ENCODE measurements around the gene CNTNAP2.
"Not testable (repeated sequence)": the region's sequence is repeated elsewhere in the genome, so short reads cannot be mapped to it uniquely, and the experiment has no call there.

Gene CNTNAP2

DNA sequence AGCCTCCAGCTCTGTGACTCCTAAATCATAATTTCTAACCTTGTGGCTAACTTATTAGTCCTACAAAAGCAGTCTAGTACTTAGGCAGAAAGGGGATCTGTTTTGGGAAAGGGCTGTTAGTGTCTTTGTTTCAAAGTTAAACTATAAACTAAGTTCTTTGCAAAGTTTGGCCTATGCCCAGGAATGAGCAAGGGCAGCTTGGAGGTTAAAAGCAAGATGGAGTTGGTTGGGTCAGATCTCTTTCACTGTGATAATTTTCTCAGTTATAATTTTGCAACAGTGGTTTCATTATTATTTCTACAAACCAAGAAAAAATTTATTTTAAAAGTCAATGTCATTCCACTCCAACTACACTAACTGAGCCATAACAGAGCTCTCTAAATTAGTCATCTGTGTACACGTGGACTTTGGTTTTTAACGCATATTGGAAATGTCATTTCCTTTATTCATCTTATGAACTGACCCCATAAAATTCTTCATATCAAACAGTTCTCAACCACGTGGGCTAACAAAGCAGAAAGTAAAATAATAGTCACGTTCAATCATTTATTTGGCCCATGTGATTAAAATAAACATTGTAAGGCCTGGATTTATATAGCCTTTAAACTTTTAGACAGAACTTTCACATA, 2330.7 kb downstream of the CNTNAP2 start:
- no peak overlapping the region for H3K27ac ChIP-seq (ENCODE audit: low read length)
- H3K36me3 ChIP-seq (ENCODE audit: insufficient read depth, low read length) = no peaks in the 10 kb centered on the region
- H3K4me3 ChIP-seq (ENCODE audit: low read depth in 1 of 2, low read length in 2 of 2) = no peak overlapping the region
- TF ChIP-seq, protein P1, sequence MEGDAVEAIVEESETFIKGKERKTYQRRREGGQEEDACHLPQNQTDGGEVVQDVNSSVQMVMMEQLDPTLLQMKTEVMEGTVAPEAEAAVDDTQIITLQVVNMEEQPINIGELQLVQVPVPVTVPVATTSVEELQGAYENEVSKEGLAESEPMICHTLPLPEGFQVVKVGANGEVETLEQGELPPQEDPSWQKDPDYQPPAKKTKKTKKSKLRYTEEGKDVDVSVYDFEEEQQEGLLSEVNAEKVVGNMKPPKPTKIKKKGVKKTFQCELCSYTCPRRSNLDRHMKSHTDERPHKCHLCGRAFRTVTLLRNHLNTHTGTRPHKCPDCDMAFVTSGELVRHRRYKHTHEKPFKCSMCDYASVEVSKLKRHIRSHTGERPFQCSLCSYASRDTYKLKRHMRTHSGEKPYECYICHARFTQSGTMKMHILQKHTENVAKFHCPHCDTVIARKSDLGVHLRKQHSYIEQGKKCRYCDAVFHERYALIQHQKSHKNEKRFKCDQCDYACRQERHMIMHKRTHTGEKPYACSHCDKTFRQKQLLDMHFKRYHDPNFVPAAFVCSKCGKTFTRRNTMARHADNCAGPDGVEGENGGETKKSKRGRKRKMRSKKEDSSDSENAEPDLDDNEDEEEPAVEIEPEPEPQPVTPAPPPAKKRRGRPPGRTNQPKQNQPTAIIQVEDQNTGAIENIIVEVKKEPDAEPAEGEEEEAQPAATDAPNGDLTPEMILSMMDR (IDR thresholded peaks at IDR 0.05; ENCODE audit: borderline replicate concordance, extremely low read depth, low read length, poor library complexity, severe bottlenecking) = no peak
- TF ChIP-seq EZH2 (IDR thresholded peaks at IDR 0.05; ENCODE audit: borderline replicate concordance, low read depth, low read length, severe bottlenecking) = no peak
- no peaks in the 10 kb centered on the region for H3K9me3 ChIP-seq (ENCODE audit: insufficient read depth, low read length, severe bottlenecking)
- DNase-seq (no peak), ATAC-seq (ENCODE audit: insufficient read depth, low read depth) (no peak)
- no peaks in the 10 kb centered on the region for H3K79me2 ChIP-seq (ENCODE audit: insufficient read depth, low read length)
- H3K27me3 ChIP-seq (ENCODE audit: insufficient read depth, low read length, poor library complexity) = peaks cover 3% of the 10 kb centered on the region
- no peak overlapping the region for H3K9ac ChIP-seq (ENCODE audit: low read depth, low read length)
- no peak overlapping the region for H3K4me2 ChIP-seq (ENCODE audit: insufficient read depth, low read length)
- H4K20me1 ChIP-seq (ENCODE audit: insufficient read depth, low read length) = no peaks in the 10 kb centered on the region
- H3K4me1 ChIP-seq (ENCODE audit: insufficient read depth, low read length) = no peaks in the 10 kb centered on the region
- H2AFZ ChIP-seq (ENCODE audit: low read depth, low read length) = no peak overlapping the region

DNA sequence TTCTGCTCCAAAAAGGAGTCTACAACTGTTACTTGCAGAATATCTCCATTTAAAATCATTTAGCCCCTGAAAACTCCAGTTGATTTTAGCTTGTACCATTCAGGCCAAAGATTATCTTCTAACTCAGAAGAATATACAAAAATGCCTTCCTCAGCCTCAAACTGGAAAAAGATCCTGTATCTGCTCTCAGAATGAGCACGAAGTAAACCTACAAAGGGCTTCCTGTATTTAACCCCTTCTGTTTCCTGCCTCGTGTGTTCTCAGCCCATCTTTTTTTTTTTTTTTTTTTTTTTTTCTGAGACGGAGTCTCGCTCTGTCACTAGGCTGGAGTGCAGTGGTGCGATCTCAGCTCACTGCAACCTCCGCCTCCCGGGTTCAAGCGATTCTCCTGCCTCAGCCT, 2334.9 kb downstream of the CNTNAP2 start:
- not testable (repeated sequence) for H3K79me2 ChIP-seq (ENCODE audit: insufficient read depth, low read length); H3K27me3 ChIP-seq (ENCODE audit: insufficient read depth, low read length, poor library complexity); DNase-seq; H4K20me1 ChIP-seq (ENCODE audit: insufficient read depth, low read length); ATAC-seq (ENCODE audit: insufficient read depth, low read depth); H2AFZ ChIP-seq (ENCODE audit: low read depth, low read length); H3K9ac ChIP-seq (ENCODE audit: low read depth, low read length); H3K9me3 ChIP-seq (ENCODE audit: insufficient read depth, low read length, severe bottlenecking); H3K4me2 ChIP-seq (ENCODE audit: insufficient read depth, low read length); H3K4me3 ChIP-seq (ENCODE audit: low read depth in 1 of 2, low read length in 2 of 2); H3K27ac ChIP-seq (ENCODE audit: low read length); H3K36me3 ChIP-seq (ENCODE audit: insufficient read depth, low read length); H3K4me1 ChIP-seq (ENCODE audit: insufficient read depth, low read length)

DNA sequence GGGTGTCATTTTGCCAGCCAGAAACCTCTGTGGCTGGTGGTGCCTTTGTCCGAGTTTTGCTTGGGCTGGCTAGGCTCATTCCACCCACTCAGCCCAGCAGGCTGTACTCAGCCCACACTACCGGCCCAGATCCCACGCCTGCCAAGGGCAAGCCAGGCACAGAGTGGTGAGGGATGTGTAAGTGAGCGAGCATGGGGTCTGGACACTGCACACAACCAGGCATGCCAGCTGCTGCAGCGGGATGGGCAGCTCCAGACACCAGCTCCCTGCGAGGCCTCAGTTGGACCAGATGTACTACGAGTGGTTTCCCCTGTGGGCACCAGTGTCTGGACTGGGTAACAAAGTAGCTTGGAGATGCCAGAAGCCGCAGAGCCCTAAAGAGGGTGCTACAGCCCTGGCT, 2339.8 kb downstream of the CNTNAP2 start:
- DNase-seq = no peak
- ATAC-seq (ENCODE audit: insufficient read depth, low read depth) = no peak
- H3K4me1 ChIP-seq (ENCODE audit: insufficient read depth, low read length) = no peaks in the 10 kb centered on the region
- no peak for TF ChIP-seq EZH2 (IDR thresholded peaks at IDR 0.05; ENCODE audit: borderline replicate concordance, low read depth, low read length, severe bottlenecking)
- TF ChIP-seq, protein P1 (IDR thresholded peaks at IDR 0.05; ENCODE audit: borderline replicate concordance, extremely low read depth, low read length, poor library complexity, severe bottlenecking) = no peak
- H3K79me2 ChIP-seq (ENCODE audit: insufficient read depth, low read length) = no peaks in the 10 kb centered on the region
- no peaks in the 10 kb centered on the region for H3K36me3 ChIP-seq (ENCODE audit: insufficient read depth, low read length)
- H3K27me3 ChIP-seq (ENCODE audit: insufficient read depth, low read length, poor library complexity) = no peaks in the 10 kb centered on the region
- no peak overlapping the region for H3K4me2 ChIP-seq (ENCODE audit: insufficient read depth, low read length)
- no peaks in the 10 kb centered on the region for H4K20me1 ChIP-seq (ENCODE audit: insufficient read depth, low read length)
- H3K9me3 ChIP-seq (ENCODE audit: insufficient read depth, low read length, severe bottlenecking) = no peaks in the 10 kb centered on the region
- H2AFZ ChIP-seq (ENCODE audit: low read depth, low read length) = no peak overlapping the region
- H3K27ac ChIP-seq (ENCODE audit: low read length) = no peak overlapping the region
- H3K9ac ChIP-seq (ENCODE audit: low read depth, low read length) = no peak overlapping the region
- H3K4me3 ChIP-seq (ENCODE audit: low read depth in 1 of 2, low read length in 2 of 2) = no peak overlapping the region

DNA sequence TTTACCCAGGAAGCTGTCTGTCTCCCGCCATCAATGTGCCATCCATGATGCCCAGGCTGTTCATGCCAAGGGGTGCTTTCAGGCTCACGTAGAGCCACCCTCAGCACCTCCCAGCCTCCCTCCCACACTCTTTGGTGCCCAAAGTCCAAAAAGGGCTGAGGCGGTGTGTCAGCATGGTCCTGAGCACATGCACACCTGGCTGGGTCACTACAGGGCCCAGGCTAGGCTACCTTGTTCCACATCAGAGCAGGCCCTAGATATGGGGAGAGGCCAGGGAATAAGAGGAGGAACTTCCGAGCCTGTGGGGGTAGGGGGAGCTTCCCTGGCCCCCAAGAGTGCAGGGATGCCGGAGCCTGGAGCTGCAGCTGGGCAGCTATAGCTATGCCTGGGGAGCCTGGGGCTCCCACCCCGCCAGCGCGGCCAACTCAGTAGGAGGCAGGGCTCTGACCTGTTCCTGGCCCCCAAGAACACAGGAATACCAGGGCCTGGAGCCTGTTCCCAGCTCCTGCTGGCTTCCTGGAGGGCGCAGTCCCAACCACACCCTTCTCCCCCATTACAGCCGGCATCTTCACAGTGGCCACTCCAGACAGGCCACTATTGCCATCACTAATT, 2340.8 kb downstream of the CNTNAP2 start:
- TF ChIP-seq, protein P1 (IDR thresholded peaks at IDR 0.05; ENCODE audit: borderline replicate concordance, extremely low read depth, low read length, poor library complexity, severe bottlenecking) = no peak
- no peak for TF ChIP-seq EZH2 (IDR thresholded peaks at IDR 0.05; ENCODE audit: borderline replicate concordance, low read depth, low read length, severe bottlenecking)
- Histone ChIP-seq H4K20me1 (ENCODE audit: insufficient read depth, low read length) (no peaks in the 10 kb centered on the region), H2AFZ (ENCODE audit: low read depth, low read length) (no peak overlapping the region), H3K27ac (ENCODE audit: low read length) (no peak overlapping the region), H3K9ac (ENCODE audit: low read depth, low read length) (no peak overlapping the region), H3K4me2 (ENCODE audit: insufficient read depth, low read length) (no peak overlapping the region), H3K36me3 (ENCODE audit: insufficient read depth, low read length) (no peaks in the 10 kb centered on the region), H3K4me3 (ENCODE audit: low read depth in 1 of 2, low read length in 2 of 2) (no peak overlapping the region), H3K4me1 (ENCODE audit: insufficient read depth, low read length) (no peaks in the 10 kb centered on the region), H3K79me2 (ENCODE audit: insufficient read depth, low read length) (no peaks in the 10 kb centered on the region), H3K27me3 (ENCODE audit: insufficient read depth, low read length, poor library complexity) (no peaks in the 10 kb centered on the region), H3K9me3 (ENCODE audit: insufficient read depth, low read length, severe bottlenecking) (no peaks in the 10 kb centered on the region)
- ATAC-seq (ENCODE audit: insufficient read depth, low read depth) (no peak), DNase-seq (no peak)
